B cell (primary cell): ENCODE measurements around the gene CREB5. TPM values are rescaled to one million over a fixed set of nuclear protein-coding genes. Genes with fewer than 3 reads are reported as not detected.

Source experiments
- ATAC-seq: fragments of 200-7000 bp; cut with Tn5 transposase; one replicate; pipeline ENCODE4 v1.10.0; 2021; ENCODE audit warnings: low read depth, mild to moderate bottlenecking, moderate number of reproducible peaks, moderate library complexity
- CTCF ChIA-PET: fragments of 350-600 bp; sonication (Branson Sonifier 250); formaldehyde crosslinking; loops from one replicate; lab custom pipeline; 2021; ENCODE audit warnings: antibody characterized with exemption, inconsistent platforms; lab: Charles Lee
- POLR2A ChIA-PET: fragments of 350-600 bp; sonication (Branson Sonifier 250); formaldehyde crosslinking; loops from one replicate; lab custom pipeline; 2021; ENCODE audit warnings: antibody characterized with exemption; lab: Charles Lee
- DNase-seq: peaks from one replicate; pipeline ENCODE4 v3.0.0; 2013
- H2AFZ ChIP-seq: 2 replicates; pipeline ENCODE4 v1.6.1; 2012; ENCODE audit warnings: mild to moderate bottlenecking, low read depth, low read length; ENCODE audit not compliant: insufficient read depth, poor library complexity, severe bottlenecking
- H3K27ac ChIP-seq, 2 donors: 1 replicate in 1 of 2; 2 replicates in 1 of 2; pipeline ENCODE4 v1.5.1; 2012 to 2013; ENCODE audit warnings: low read length in 2 of 2, mild to moderate bottlenecking in 2 of 2, moderate library complexity in 1 of 2
- H3K27me3 ChIP-seq, 4 experiments: fragments of 200-600 bp in 1 of 4; sonication (generic) in 1 of 4; replicated peaks in 1 of 4; 1 replicate in 2 of 4; 2 replicates in 2 of 4; pipeline versions ENCODE4 v1.6.1 to v1.7.0; 2013 to 2016; ENCODE audit warnings: low read length in 3 of 4, mild to moderate bottlenecking in 2 of 4, mixed read lengths in 1 of 4, moderate library complexity in 1 of 4; ENCODE audit not compliant: insufficient read depth in 4 of 4, control insufficient read depth in 3 of 4; ENCODE audit errors: control extremely low read depth in 1 of 4
- H3K36me3 ChIP-seq, 2 experiments: replicated peaks in 1 of 2; 1 replicate in 1 of 2; 2 replicates in 1 of 2; pipeline versions ENCODE4 v1.6.1 to v1.7.1; 2013; ENCODE audit warnings: low read length in 1 of 2; ENCODE audit not compliant: insufficient read depth in 2 of 2, control insufficient read depth in 1 of 2; ENCODE audit errors: control extremely low read depth in 1 of 2, extremely low read depth in 1 of 2
- H3K4me1 ChIP-seq, 2 donors: fragments of 200-600 bp in 1 of 2; sonication (generic) in 1 of 2; 1 replicate in 1 of 2; 2 replicates in 1 of 2; pipeline versions ENCODE4 v1.5.1 to v1.6.1; 2013 to 2017; ENCODE audit warnings: low read length in 2 of 2; ENCODE audit not compliant: control insufficient read depth in 2 of 2, insufficient read depth in 2 of 2
- H3K4me2 ChIP-seq: replicated peaks from 2 replicates; pipeline ENCODE3; 2012; ENCODE audit warnings: mild to moderate bottlenecking, low read depth, low read length; ENCODE audit not compliant: poor library complexity, severe bottlenecking
- H3K4me3 ChIP-seq, 5 experiments: fragments of 200-600 bp in 1 of 5; sonication (generic) in 1 of 5; 1 replicate in 3 of 5; 2 replicates in 2 of 5; pipeline versions ENCODE4 v1.5.1 to v1.7.0; 2011 to 2016; ENCODE audit warnings: low read length in 4 of 5, mild to moderate bottlenecking in 4 of 5, low read depth in 2 of 5, control low read depth in 1 of 5, moderate library complexity in 1 of 5; ENCODE audit not compliant: insufficient read depth in 1 of 5; ENCODE audit errors: control extremely low read depth in 1 of 5, extremely low read depth in 1 of 5
- H3K79me2 ChIP-seq: fragments of 200-600 bp; sonication (generic); one replicate; pipeline ENCODE4 v1.6.0; 2016; ENCODE audit warnings: low read length; ENCODE audit not compliant: control insufficient read depth, insufficient read depth
- H3K9ac ChIP-seq: fragments of 200-600 bp; sonication (generic); 2 replicates; pipeline ENCODE4 v1.6.1; 2017; ENCODE audit warnings: mild to moderate bottlenecking, low read length, moderate library complexity
- H3K9me3 ChIP-seq, 3 donors: one replicate each; pipeline versions ENCODE4 v1.6.1 to v1.7.1; 2013; ENCODE audit warnings: low read length in 2 of 3; ENCODE audit not compliant: control insufficient read depth in 2 of 3, insufficient read depth in 1 of 3; ENCODE audit errors: control extremely low read depth in 1 of 3
- H4K20me1 ChIP-seq: 2 replicates; pipeline ENCODE4 v1.6.0; 2012; ENCODE audit warnings: mild to moderate bottlenecking, low read length; ENCODE audit not compliant: insufficient read depth, control insufficient read depth, poor library complexity, severe bottlenecking
- H3K27ac Mint-ChIP-seq: one replicate; pipeline ENCODE4 v1.8.0; 2021; ENCODE audit warnings: mixed read lengths
- H3K27me3 Mint-ChIP-seq: one replicate; pipeline ENCODE4 v1.8.0; 2021; ENCODE audit warnings: mixed read lengths
- H3K4me1 Mint-ChIP-seq: one replicate; pipeline ENCODE4 v1.8.0; 2021; ENCODE audit warnings: mixed read lengths
- H3K4me3 Mint-ChIP-seq: one replicate; pipeline ENCODE4 v1.8.0; 2021; ENCODE audit warnings: mixed read lengths
- H3K9me3 Mint-ChIP-seq: one replicate; pipeline ENCODE4 v1.8.0; 2022; ENCODE audit warnings: mixed read lengths; ENCODE audit not compliant: insufficient read depth
- EZH2 ChIP-seq: IDR thresholded peaks from 2 replicates; pipeline ENCODE4 v1.6.1; 2012; ENCODE audit warnings: borderline replicate concordance, low read depth, mild to moderate bottlenecking, moderate library complexity, low read length; ENCODE audit not compliant: insufficient read depth, poor library complexity, severe bottlenecking
- WGBS: methylation state at CpG from one replicate; pipeline ENCODE4 v1.1.5; 2013; ENCODE audit warnings: missing lambda C conversion rate; ENCODE audit not compliant: insufficient coverage; 5-methylcytosine and 5-hydroxymethylcytosine counted together
- intact Hi-C: fragments of 100-400 bp; cut with micrococcal nuclease; formaldehyde crosslinking; loops from one replicate; pipeline ENCODE4 v1.10.0; 2022
- polyA plus RNA-seq: library from polyadenylated mRNA; depleted of rRNA; stranded (reverse); fragments of >200 nt; gene quantifications from 2 replicates; pipeline ENCODE4 v1.2.3, GENCODE V29; 2012
- total RNA-seq, 2 donors: library from RNA; stranded (reverse); fragments of 120-200 nt in 1 of 2; gene quantifications; 1 replicate in 1 of 2; 2 replicates in 1 of 2; pipeline versions ENCODE4 v1.2.3 to v1.2.4, GENCODE V29; 2013 to 2022
- TF ChIP-seq, protein P1 (sequence below): fragments of 200-600 bp; IDR thresholded peaks from one replicate; pipeline ENCODE4 v1.8.0; 2022; ENCODE audit warnings: antibody characterized with exemption, mild to moderate bottlenecking

Gene CREB5
- total and polyA plus RNA-seq, 2 donors (not counting 1 experiment from before 2014, with no cell fraction given), result 0.05 to 0.95 TPM

DNA sequence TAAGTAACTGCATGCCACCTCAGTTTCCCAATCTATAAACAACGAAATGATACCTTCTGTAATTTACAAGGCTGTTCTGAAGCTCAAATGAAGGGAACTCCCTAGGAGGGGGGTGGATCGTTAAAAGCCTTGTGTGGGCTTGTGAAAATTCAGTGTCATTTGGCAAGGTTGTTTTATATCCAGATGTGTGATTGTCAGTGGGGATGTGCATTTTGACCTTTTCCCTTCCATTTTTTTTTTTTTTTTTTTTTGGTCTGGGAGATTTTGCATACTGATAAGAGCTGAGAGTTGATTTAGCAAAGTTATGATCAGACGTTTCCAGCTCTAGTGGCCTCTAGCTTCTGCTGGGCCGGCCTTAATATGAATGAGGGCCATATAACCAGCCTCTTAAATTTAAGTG, 22.8 kb downstream of the CREB5 start:
- no peak for DNase-seq
- CTCF ChIA-PET, result interaction anchor here (1.3 kb wide), 1 partner anchor 9 kb away, joined by 3 read pairs; no protein-coding TSS in a partner anchor
- Histone ChIP-seq H3K4me1 (no peaks in the 10 kb centered on the region), H4K20me1 (no peaks in the 10 kb centered on the region), H2AFZ (no peak overlapping the region), H3K79me2 (no peaks in the 10 kb centered on the region), H3K4me2 (no peak overlapping the region), H3K9me3 (no peaks in the 10 kb centered on the region), H3K27me3 (peaks cover 0 to 14% (median 7%) of the 10 kb centered on the region in 4 experiments), H3K36me3 (no peaks in the 10 kb centered on the region), H3K27ac (no peak overlapping the region), H3K9ac (no peak overlapping the region), H3K4me3 (no peak overlapping the region)
- Mint-ChIP-seq H3K4me1 (no peaks in the 10 kb centered on the region), H3K9me3 (no peaks in the 10 kb centered on the region), H3K27ac (no peak overlapping the region), H3K27me3 (peaks cover 50% of the 10 kb centered on the region), H3K4me3 (no peak overlapping the region)
- WGBS, result no CpG with 5 or more reads among the region's 4 CpGs
- ATAC-seq, result no peak
- intact Hi-C loops, result no loop called here
- POLR2A ChIA-PET, result no interaction called here
- TF ChIP-seq, protein P1, sequence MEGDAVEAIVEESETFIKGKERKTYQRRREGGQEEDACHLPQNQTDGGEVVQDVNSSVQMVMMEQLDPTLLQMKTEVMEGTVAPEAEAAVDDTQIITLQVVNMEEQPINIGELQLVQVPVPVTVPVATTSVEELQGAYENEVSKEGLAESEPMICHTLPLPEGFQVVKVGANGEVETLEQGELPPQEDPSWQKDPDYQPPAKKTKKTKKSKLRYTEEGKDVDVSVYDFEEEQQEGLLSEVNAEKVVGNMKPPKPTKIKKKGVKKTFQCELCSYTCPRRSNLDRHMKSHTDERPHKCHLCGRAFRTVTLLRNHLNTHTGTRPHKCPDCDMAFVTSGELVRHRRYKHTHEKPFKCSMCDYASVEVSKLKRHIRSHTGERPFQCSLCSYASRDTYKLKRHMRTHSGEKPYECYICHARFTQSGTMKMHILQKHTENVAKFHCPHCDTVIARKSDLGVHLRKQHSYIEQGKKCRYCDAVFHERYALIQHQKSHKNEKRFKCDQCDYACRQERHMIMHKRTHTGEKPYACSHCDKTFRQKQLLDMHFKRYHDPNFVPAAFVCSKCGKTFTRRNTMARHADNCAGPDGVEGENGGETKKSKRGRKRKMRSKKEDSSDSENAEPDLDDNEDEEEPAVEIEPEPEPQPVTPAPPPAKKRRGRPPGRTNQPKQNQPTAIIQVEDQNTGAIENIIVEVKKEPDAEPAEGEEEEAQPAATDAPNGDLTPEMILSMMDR, result no peak
- TF ChIP-seq EZH2, result no peak

DNA sequence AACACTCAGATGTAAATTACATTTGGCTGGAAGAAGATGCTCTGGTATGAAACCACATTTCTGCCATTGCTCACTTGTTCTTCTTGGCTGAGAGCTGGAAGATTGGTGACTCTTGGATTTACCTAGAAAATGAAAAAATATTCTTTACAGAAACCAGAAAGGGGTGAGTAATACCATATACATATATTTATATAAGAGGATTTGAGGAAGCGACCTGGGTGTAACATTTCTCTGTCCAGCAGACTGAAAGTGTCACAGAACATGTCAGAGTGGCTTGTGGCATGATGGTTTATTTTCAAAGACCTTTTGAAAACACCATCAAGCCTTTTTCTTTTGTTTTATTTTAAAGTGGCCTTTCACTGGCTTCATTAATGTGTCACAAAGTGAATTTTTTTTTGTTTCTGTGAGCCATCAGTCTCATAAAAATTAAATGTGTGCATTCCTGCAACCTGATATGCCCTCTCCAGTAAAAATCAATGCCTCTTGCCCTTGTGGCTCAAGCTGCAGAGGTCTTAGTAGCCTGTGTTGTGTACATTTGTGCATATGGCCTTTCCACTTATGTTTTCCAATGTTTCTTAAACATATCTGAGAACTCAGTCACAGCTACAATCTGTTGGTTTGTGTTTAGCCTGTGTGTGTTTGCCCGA, 23.5 kb downstream of the CREB5 start:
- Mint-ChIP-seq H3K27me3 (peaks cover 48% of the 10 kb centered on the region), H3K4me3 (no peak overlapping the region), H3K9me3 (no peaks in the 10 kb centered on the region), H3K4me1 (no peaks in the 10 kb centered on the region), H3K27ac (no peak overlapping the region)
- H3K4me1 ChIP-seq, result no peaks in the 10 kb centered on the region
- ChIA-PET POLR2A (no interaction called here), CTCF (interaction anchor here (1.3 kb wide), 1 partner anchor 10 kb away, joined by 3 read pairs; no protein-coding TSS in a partner anchor)
- H4K20me1 ChIP-seq, result no peaks in the 10 kb centered on the region
- peaks cover 0 to 14% (median 7%) of the 10 kb centered on the region in 4 experiments for H3K27me3 ChIP-seq
- no CpG with 5 or more reads among the region's 2 CpGs for WGBS
- no peak for ATAC-seq
- no peak overlapping the region for H3K9ac ChIP-seq
- TF ChIP-seq EZH2, result no peak
- TF ChIP-seq, protein P1, result no peak
- H3K36me3 ChIP-seq, result no peaks in the 10 kb centered on the region
- no peak overlapping the region for H3K4me2 ChIP-seq
- no peak for DNase-seq
- H3K27ac ChIP-seq, result no peak overlapping the region
- intact Hi-C loops, result no loop called here
- H2AFZ ChIP-seq, result no peak overlapping the region
- H3K4me3 ChIP-seq, result no peak overlapping the region
- no peaks in the 10 kb centered on the region for H3K79me2 ChIP-seq
- no peaks in the 10 kb centered on the region for H3K9me3 ChIP-seq
